Measurements from ENCODE around the gene CSMD2.

Gene CSMD2

GRCh38 chr1:33836911-33837310, 328.1 kb downstream of the CSMD2 start:
- H3K4me3 ChIP-seq (ENCODE audit: low read length): no peak overlapping the region
- TF ChIP-seq CTCF (conservative IDR thresholded peaks at IDR 0.05; ENCODE audit: low read length): no peak
- no peak for DNase-seq (ENCODE audit: low read depth)

- no peak for TF ChIP-seq CTCF (conservative IDR thresholded peaks at IDR 0.05; ENCODE audit: low read length)
- no peak overlapping the region for H3K4me3 ChIP-seq (ENCODE audit: low read length)
- no peak for DNase-seq (ENCODE audit: low read depth)
Measured at GRCh38 chr1:33828654-33829053, 336.4 kb downstream of the CSMD2 start.

- no peak for DNase-seq (ENCODE audit: low read depth)
- no peak overlapping the region for H3K4me3 ChIP-seq (ENCODE audit: low read length)
- TF ChIP-seq CTCF (conservative IDR thresholded peaks at IDR 0.05; ENCODE audit: low read length): no peak
Measured at GRCh38 chr1:33828059-33828458, 337.0 kb downstream of the CSMD2 start.

GRCh38 chr1:33826711-33827110, 338.3 kb downstream of the CSMD2 start:
- no peak for DNase-seq (ENCODE audit: low read depth)
- no peak for TF ChIP-seq CTCF (conservative IDR thresholded peaks at IDR 0.05; ENCODE audit: low read length)
- H3K4me3 ChIP-seq (ENCODE audit: low read length): no peak overlapping the region

- H3K4me3 ChIP-seq (ENCODE audit: low read length): no peak overlapping the region
- DNase-seq (ENCODE audit: low read depth): no peak
- TF ChIP-seq CTCF (conservative IDR thresholded peaks at IDR 0.05; ENCODE audit: low read length): no peak
Measured at GRCh38 chr1:33826311-33826710, 338.7 kb downstream of the CSMD2 start.

- H3K4me3 ChIP-seq (ENCODE audit: low read length): no peak overlapping the region
- no peak for TF ChIP-seq CTCF (conservative IDR thresholded peaks at IDR 0.05; ENCODE audit: low read length)
- no peak for DNase-seq (ENCODE audit: low read depth)
Measured at GRCh38 chr1:33825506-33825905, 339.5 kb downstream of the CSMD2 start.

GRCh38 chr1:33824971-33825370, 340.1 kb downstream of the CSMD2 start:
- H3K4me3 ChIP-seq (ENCODE audit: low read length): no peak overlapping the region
- TF ChIP-seq CTCF (conservative IDR thresholded peaks at IDR 0.05; ENCODE audit: low read length): no peak
- DNase-seq (ENCODE audit: low read depth): no peak

All from AG10803 (cell line).